ENCODE measurements around the gene ALK.

The ALK gene

DNA sequence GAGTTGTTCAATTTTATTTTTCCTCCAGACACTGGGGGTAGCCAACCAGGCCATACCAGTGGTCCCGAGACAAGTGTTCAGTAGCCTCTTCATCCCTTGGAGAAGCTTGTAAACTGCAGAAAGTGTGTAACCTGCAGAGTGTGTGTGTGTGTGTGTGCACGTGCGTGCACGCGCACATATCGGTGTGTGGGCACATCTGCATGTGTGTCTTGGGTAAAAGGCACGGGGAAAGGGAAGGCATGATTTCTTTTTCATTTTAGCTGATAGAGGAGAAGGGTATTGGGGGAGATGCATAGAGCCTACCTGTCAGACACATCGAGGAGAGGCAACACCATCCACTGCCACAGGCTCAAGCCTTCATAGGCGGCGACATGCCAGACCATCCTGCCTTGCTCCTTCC lies 624.8 kb downstream of the ALK start:
- TF ChIP-seq, protein P1, sequence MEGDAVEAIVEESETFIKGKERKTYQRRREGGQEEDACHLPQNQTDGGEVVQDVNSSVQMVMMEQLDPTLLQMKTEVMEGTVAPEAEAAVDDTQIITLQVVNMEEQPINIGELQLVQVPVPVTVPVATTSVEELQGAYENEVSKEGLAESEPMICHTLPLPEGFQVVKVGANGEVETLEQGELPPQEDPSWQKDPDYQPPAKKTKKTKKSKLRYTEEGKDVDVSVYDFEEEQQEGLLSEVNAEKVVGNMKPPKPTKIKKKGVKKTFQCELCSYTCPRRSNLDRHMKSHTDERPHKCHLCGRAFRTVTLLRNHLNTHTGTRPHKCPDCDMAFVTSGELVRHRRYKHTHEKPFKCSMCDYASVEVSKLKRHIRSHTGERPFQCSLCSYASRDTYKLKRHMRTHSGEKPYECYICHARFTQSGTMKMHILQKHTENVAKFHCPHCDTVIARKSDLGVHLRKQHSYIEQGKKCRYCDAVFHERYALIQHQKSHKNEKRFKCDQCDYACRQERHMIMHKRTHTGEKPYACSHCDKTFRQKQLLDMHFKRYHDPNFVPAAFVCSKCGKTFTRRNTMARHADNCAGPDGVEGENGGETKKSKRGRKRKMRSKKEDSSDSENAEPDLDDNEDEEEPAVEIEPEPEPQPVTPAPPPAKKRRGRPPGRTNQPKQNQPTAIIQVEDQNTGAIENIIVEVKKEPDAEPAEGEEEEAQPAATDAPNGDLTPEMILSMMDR (IDR thresholded peaks at IDR 0.05; ENCODE audit: insufficient read depth, low read depth, low read length, missing control alignments) = no peak
- no peak for DNase-seq (ENCODE audit: low read depth)
- no peak overlapping the region for H3K4me3 ChIP-seq (ENCODE audit: low read depth, low read length)

DNA sequence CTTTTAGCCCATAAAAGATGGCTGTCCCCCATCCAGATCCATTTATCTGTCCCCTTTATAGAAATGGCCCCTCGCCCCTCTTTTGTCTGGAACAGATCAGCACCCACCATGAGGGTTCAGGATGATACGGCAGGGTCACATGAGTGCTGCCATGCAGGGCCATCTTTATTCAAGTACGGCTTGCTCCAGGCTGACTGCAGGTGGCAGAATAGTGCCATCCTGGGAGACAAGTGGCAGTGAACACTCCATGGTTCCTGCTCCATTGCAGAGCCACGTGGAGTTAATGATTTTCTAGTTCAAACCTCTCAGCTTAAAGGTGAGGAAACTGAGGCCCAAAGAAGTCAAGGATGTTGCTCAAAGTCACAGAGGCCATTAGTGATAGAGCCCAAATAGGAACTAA lies 625.5 kb downstream of the ALK start:
- DNase-seq (ENCODE audit: low read depth) = peak; percentile 40
- no peak overlapping the region for H3K4me3 ChIP-seq (ENCODE audit: low read depth, low read length)
- TF ChIP-seq, protein P1 (IDR thresholded peaks at IDR 0.05; ENCODE audit: insufficient read depth, low read depth, low read length, missing control alignments) = peak; percentile 37

DNA sequence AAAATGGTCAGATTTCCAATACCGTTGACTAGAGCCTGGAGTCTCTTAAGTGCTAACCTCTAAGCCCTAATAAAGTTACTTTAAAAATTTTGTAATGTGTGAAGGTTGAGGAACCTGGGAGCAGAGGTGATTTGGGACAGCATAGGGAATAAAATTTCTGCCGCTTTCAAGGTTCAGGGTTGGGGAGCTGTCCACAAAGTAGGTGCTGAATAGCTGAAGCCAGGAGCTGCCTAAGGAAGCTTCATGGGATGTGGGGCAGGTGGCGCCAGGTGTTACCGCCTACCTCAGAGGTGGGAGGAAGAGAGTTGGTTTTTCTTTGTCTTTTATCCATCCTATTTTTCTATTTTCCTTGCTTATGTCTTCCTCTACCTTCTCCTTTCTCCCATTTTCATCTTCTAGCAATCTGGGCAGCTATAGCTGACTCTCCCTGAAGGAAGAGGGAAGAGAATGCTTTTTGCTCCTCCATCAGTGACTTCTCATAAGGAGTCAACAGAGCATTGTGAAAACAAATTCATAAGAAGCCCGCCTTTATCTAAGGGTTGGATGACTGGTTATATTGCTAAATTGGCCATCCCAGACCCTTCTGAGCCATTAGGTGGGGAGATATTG lies 627.5 kb downstream of the ALK start:
- DNase-seq (ENCODE audit: low read depth) = peak; percentile 27
- H3K4me3 ChIP-seq (ENCODE audit: low read depth, low read length) = no peak overlapping the region
- TF ChIP-seq, protein P1 (IDR thresholded peaks at IDR 0.05; ENCODE audit: insufficient read depth, low read depth, low read length, missing control alignments) = no peak

DNA sequence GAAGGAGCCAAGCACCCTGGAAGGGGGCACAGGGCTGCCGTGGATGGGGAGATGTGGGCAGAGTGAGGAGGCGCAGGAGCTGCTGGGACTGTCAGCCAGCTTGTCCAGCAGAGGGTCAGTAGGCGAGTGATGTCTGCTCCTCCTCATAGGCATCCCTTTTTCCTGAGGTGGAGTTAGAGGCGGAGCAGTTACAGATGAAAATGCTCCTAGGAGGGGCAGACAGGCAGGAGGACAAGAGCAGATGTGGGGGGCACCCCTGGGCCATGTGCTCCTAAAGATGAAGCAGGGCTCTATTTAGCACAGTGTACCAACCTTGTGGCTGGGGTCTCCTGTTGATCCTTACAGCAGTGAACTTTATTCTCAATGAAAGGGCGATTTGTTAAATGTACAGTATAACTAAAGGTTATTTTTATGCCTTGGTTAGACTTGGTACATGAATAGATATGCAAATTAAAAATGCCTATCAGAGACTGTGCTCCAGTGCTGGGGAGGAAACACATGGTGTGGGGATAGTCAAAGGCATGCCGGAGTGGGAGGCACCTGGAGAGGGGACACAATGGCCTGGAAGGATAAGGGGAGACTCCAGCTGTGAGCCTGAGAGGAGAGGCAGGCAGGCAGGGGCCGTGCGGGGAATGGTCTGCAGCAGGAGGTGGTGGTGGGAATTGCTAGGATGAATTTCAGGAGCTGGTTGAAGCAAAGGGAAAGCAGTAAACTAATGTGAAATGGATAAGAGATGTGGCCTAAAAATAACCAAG lies 630.9 kb downstream of the ALK start:
- TF ChIP-seq, protein P1 (IDR thresholded peaks at IDR 0.05; ENCODE audit: insufficient read depth, low read depth, low read length, missing control alignments) = no peak
- H3K4me3 ChIP-seq (ENCODE audit: low read depth, low read length) = no peak overlapping the region
- no peak for DNase-seq (ENCODE audit: low read depth)

DNA sequence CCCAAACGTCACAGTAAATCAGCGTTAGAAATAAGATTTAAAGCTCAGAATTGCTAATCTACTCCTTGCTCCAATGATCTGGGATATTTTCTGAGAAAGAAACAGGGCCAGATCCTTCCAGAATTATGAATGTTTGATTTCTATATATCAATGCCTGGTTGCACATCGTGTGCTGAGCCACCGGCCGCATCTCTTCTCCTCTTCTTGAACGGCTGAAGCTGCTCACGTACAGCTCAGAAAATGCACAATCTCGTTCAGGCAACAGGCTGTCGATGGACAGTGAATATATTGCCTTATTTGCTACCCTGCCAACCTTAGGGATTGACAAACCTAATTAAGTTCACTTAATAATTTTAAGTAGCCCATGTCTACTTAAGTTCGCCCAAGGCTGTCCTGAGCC lies 636.7 kb downstream of the ALK start:
- H3K4me3 ChIP-seq (ENCODE audit: low read depth, low read length) = no peak overlapping the region
- TF ChIP-seq, protein P1 (IDR thresholded peaks at IDR 0.05; ENCODE audit: insufficient read depth, low read depth, low read length, missing control alignments) = no peak
- DNase-seq (ENCODE audit: low read depth) = no peak

DNA sequence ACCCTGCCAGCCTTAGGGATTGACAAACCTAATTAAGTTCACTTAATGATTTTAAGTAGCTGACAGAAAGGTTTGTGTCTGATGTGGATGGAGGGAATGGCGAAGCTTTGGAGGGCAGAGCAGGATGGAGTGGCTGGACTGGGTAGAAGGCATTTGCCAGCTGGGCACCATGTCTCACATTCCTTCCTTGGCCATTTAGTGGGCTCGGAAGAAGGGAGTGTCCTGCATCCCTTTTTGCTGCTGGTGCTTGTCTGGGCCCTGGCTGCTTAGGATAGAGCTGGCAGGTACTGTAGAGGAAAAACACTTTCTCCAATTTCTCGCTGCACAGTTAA lies 639.5 kb downstream of the ALK start:
- TF ChIP-seq, protein P1 (IDR thresholded peaks at IDR 0.05; ENCODE audit: insufficient read depth, low read depth, low read length, missing control alignments) = no peak
- no peak for DNase-seq (ENCODE audit: low read depth)
- no peak overlapping the region for H3K4me3 ChIP-seq (ENCODE audit: low read depth, low read length)

Measured in GM12865 (cell line).